Daoy (cell line): ENCODE measurements around the gene TCHP. TPM values are rescaled to one million over a fixed set of nuclear protein-coding genes. Genes with fewer than 3 reads are reported as not detected.
A peak's percentile ranks its signal among the peaks of the same experiment; 100 is the strongest.
"Not testable (repeated sequence)": the region's sequence is repeated elsewhere in the genome, so short reads cannot be mapped to it uniquely, and the experiment has no call there.

Experiments used
- DNase-seq: peaks from one replicate; pipeline ENCODE4 v3.0.0-alpha.2; 2015; ENCODE audit warnings: low read depth
- total RNA-seq: library from RNA; depleted of rRNA; stranded (reverse); fragments of >200 nt; shearing (Covaris generic); gene quantifications from 2 replicates; pipeline ENCODE4 v1.2.3, GENCODE V29; 2014; rRNA removed

TCHP gene, protein sequence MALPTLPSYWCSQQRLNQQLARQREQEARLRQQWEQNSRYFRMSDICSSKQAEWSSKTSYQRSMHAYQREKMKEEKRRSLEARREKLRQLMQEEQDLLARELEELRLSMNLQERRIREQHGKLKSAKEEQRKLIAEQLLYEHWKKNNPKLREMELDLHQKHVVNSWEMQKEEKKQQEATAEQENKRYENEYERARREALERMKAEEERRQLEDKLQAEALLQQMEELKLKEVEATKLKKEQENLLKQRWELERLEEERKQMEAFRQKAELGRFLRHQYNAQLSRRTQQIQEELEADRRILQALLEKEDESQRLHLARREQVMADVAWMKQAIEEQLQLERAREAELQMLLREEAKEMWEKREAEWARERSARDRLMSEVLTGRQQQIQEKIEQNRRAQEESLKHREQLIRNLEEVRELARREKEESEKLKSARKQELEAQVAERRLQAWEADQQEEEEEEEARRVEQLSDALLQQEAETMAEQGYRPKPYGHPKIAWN
- 37.3 and 37.9 TPM in 2 replicates for total RNA-seq

DNA sequence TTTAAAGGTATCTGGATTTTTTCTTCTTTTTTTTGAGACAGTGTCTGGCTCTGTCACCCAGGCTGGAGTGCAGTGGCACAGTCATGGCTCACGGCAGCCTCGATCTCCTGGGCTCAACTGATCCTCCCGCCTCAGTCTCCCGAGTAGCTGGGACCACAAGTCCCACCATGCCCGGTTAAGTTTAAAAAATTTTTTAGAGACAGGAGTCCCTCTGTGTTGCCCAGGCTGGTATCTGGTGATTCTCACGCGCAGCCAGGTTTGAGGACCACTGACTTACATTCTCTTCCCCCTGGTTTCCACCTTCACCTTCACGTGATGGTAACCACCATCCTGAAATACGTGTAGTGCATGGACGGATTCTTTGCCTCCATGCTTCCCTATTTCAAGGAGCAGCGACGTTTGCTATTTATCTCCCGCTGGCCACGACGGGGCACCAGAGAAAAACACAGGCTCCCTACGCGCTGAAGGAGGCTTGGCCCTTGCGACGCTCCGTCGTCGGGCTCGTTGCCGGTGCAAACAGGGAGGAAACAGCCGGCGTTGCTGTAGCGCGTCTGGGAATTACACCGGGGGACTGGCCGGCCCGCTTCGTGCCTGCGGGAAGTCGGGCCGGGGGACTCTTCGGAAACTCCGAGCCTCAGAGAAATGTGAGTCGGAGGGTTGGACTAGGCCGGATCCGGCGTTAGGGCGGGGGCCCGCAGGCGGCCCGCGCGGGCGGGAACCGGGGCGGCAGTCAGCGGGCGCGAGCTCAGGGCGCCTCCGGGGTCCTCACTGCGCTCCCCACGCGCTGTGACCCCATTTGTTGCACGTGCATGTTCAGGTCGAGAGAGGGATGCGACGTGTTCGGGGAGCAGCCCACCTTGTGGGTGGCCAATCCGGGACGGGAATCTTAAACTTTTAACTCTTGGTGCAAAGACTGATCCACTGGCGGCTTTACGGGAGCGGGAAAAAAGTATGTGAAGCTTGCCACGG is at the start of gene TCHP:
TCHP (plus strand) TSS at position 492 of the 969 bp plus-strand sequence. CDS start 2,753 bp downstream, outside the sequence.
- peak; percentile 93 for DNase-seq

DNA sequence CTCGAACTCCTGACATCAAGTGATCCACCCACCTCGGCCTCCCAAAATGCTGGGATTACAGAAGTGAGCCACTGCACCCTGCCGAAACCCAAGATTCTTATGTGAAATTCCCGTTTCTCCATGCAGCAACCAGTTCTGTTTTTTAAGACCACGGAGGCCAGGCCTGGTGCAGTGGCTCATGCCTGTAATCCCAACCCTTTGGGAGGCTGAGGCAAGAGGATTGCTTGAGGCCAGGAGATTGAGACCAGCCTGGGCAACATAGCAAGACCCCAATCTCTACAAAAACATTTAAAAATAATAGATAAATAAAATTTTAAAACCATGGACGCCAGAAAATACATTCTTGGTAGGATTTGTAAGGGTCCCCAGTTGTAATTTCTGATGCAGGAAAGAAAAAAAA is 49.6 kb upstream of the TCHP start:
- not testable (repeated sequence) for DNase-seq

DNA sequence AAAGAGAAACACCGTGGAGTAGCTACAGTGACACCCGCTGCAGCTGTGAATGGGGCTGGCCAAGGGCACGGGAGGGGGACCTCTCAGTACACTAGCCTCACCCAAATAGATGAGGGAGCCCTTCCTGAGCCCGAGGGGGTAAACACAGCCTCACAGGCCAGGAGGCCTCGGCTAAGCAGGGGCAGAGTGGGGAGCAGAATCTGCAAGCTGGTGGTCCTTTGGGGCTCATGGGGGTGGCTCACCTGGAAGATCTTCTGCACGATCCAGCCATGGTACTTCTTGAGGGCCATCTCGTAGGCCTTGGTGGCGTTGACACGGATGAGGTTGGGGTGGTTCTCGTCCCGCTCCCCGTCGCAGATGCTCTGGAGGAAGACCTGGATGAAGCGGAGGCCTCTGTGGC is 44.7 kb upstream of the TCHP start:
- DNase-seq: no peak

DNA sequence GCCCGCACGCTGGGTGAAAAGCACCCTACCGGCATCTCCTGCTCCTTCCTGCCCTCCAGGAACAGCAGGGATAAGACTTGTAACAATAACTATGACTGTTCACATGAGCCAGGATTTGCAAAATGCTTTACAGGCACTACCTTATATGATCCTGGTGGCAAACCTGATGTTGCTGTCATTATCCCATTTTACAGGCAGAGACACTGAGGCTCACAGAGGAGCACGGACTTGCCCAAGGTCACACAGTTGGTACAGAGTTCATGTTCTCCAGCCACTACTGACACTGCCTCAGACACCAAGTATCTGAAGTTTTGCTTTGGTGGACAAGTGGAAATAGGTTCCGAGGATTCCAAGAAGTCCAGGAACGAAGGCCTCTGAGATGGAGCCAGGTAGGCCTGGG is 42.4 kb upstream of the TCHP start:
- no peak for DNase-seq

DNA sequence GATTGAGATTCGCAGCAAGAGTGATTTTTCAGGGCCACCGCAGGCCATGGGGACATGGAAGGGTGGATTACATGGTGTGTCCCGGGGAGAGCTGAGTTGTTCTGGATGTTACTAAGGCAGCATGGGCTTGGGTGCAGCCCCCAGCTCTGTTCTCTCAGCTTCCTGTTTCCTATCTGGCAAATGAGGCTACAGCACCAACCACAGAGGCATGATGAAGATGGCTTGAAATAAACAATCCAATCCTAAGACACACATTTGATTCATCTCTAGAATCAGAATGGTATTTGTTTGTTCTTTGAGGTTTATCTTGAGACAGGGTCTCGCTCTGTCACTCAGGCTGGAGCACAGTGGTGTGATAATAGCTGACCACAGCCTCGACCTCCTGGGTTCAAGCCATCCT is 41.3 kb upstream of the TCHP start:
- DNase-seq: no peak

DNA sequence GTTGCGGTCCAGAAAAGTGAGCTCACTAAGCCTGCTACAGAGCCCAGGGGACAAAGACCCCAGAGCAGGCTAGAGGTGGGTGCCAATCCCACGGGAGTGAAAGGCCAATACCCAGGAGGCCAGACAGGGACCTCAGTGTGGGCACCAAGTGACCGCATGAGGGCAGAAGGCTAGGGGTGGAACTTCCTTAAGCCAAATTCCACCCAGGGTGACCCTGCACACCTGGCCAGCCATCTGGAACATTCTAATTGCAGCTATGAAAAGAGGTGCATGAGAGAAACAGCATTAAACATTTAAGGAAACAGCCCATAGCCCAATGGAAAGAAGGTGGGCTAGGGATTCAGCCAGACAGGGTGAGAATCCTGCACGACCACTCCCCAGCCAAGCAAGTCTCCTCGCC is 39.1 kb upstream of the TCHP start:
- DNase-seq: no peak

DNA sequence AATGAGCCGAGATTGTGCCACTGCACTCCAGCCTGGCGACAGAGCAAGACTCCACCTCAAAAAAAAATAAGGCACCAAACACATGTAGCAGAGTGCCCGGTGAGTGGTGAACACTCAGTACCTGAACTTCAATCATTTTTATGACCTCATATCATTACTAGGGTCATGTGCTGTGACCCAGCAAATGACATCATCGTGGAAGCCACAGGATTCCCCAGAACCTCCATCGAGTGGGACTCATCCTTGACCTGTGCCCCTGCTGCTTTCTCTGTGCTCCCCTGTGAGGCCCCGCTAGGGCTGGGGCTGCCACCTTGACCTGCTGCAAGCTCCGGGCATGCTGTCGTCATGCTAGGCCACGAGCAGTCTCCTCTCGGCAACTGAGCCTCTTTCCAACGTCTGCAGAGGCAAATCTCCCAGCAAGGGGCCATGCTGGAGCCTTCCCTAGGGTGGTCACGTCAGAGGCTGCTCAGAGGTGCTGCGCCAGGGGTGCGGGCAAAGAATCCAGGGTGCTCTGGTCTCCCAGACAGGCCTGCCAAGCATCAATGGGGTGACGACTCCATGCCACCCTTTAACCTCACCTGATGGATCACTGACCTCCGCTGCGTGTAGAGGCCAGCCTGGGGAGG is 38.3 kb upstream of the TCHP start:
- no peak for DNase-seq

DNA sequence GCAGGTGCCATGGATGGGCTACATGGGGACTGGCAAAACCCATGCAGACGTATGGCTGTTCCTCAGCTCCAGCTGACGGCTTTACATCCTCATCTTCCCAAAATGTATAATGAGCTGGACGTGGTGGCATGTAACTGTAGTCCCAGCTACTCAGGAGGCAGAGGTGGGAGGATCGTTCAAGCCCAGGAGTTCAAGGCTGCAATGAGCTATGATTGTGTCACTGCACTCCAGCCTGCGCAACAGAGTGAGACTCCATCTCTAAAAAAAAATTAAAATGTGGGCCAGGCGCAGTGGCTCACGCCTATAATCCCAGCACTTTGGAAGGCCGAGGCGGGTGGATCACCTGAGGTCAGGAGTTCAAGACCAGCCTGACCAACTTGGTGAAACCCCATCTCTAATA is 37.6 kb upstream of the TCHP start:
- DNase-seq: not testable (repeated sequence)

DNA sequence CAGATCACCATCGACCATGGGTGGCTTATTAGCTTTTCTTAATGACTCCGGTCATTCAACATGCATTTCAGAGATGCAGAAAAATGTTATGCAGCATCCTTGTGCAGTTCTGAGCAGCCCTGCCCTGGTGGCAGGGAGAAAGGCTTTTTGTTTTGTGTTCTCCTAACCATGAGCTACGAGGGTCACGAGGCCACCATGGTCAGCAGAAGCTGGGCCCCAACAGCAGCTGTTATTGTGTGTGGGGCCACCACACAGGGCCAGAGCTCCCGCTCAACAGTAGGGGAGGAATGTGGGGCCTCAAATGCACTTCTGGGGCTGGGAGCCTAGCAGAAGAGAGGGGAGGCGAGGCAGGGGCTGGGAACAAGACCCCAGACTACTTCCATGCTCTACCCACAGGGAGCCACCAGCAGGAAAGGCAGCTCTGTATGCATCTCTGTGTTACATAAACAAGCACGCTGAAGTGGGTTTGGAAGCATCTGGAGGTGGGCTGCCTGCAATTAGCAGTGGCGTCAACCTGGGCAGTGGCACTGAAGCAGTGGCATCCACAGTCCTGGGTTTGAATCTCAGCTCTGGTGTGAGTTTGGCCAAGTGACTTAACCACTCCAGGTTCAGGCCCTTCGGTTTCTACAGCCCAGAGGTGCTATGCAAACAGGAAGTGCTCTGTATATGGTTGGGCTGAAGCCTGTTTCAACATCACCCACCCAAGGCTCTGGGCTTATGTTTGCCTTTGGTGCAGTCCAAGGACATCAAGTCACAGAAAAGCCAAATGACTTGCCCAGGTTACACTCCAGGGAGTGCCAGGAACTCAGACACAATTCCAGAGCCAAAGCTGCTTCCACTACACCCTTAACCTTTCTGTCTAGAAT is 36.0 kb upstream of the TCHP start:
- no peak for DNase-seq

DNA sequence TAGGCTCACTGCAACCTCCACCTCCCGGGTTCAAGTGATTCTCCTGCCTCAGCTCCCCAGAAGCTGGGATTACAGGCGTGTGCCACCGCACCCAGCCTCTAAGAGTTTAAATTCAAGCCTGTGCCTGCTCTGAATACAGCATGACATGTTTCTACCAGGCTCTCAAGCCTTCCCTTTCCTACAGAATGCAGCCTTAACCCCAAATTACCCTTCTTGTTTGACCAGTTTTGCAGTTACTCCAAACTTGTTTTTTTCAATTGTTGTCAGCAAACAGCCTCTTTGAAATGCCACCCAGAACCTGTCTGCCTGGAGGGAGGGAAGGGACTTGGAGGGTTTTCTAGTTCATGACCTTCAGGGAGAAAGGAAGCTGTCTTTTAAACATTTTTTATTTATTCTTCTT is 35.2 kb upstream of the TCHP start:
- no peak for DNase-seq

DNA sequence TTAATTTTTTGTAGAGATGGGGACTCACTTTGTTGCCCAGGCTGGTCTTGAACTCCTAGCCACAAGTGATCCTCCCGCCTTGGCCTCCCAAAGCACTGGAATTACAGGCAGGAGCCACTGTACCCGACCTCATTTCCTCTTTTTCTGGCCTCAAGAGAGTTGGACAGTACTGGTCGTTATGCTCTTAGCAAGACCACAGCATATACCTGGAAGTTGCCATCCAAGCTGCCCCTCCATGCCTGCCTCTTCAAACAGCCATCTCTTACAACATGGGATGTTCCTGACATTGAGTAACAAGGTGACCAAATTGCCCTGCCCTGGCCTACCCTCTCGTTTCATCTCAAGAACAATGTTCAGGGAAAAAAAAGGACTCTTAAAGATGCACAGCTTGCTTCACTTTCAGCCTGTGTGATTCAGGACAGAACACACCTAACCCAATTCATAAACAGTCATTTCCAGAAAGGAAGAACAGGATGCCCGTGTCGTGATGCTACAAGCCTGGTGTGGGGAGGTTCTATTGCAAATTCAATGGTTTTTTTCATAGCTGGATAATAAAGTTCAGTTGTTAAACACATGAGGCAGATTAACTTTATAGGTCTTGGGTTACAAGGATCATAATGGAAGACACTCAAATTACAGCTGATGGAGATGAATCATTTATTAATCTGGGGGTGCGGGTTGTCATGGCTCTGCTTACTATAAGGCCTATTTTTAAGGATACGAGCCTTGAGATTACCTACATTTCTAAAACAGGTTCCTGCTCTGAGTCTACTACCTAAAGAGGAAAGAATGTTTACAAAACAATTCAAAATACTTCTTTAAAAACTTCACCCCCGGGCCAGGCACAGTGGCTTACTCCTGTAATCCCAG is 31.7 kb upstream of the TCHP start:
- no peak for DNase-seq

DNA sequence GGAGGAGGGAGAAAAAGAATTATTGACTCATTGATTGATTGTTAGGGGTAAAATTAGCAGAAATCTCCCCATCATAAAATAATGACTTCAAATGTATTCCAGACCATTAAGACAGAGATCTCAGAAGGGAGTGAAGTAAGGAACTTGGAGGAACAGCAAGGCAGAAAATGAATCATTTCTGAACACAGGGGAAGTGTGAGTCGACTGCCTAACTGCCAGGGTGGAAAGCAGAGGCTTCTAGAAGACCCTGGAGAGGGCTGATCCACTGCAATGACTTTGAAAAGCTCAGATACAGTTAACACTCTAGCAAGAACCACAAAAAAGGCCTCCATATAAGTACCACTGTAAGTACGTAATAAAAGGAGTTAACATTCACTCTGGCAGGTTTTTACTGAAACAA is 29.4 kb upstream of the TCHP start:
- no peak for DNase-seq

DNA sequence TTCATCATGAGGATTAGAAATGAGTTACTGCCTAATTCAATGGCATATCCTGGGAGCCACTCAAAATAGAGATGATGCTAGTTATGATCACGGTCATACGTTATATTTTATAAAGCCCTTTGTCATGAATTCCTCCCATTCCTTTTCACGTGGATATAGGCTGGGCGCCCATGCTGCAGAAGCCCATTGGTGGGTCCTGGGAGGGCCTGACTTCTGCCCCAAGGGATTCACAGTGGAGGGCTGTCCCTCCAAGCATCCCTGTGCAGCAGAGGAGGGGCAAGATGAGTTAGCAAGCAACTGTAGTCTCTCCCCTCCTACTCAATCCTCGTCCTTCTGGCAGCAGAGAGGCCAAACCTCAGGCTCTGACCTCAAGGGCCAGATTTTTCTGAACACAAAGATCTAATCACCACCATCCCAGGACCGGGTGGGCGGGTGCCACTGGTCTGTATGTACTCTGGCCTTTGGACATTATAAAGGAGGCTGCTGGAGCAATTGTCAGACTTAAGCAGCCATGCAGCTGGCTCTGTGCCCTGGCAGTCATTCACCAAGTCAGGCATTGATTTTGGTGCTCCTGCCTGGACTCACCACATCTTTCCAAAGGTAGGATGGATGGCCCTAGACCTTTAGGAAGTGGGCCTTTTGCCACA is 28.3 kb upstream of the TCHP start:
- DNase-seq: no peak

DNA sequence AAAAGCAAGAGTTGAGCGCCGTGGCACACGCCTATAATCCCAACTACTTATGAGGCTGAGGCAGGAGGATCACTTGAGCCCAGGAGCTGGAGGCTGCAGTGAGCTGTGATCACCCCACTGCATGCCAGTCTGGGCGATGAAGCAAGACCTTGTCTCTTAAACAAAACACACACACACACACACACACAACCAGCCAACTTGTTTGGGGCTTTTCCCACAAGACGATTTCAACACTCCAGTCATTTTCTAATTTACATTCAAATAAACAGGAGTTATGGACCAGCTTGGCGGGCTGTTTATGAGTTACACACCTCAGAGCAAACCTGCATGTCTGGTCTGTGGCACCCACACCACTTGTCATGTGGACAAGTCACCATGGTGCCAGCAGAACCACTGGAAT is 26.4 kb upstream of the TCHP start:
- no peak for DNase-seq

DNA sequence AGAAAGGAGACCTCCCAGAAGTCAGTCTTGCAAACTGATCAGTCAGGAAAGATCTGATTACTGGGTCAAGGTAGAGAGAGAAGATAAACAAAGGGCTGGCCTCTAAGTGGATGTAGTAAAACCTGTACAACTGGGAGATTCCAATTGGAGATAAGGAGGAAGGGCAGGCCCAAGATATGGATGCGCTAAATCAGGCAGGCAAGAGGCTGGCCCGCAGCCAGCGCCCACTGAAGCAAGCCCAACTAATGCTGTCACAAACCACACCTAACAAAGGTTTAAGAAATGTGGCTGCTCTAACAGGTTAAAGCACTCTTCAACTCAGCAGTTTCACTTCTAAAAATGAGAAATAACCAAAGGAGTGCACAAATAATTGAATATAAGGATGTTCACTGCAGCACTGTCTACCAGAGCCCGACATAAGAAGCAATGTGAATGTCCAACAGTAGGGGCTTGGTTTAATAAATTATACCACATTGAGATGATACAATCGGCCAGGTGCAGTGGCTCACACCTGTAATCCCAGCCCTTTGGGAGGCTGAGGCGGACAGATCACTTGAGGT is 24.4 kb upstream of the TCHP start:
- DNase-seq: no peak

DNA sequence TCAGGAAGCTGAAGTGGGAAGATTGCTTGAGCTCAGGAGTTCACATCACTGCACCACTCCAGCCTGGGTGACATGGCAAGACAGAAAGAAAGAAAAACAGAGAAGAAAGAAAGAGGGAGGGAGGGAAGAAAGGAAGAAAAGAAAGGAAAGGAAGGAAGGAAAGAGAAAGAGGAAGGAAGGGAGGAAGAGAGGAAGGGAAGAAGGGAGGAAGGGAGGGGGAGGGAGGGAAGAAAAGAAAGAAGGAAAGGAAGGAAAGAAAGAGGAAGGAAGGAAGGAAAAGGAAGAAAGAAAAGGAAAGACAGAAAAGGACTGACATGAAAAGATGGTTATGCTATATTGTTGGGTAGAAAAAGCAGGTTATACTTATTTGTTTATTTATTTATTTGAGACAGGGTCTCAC is 23.7 kb upstream of the TCHP start:
- DNase-seq: no peak

DNA sequence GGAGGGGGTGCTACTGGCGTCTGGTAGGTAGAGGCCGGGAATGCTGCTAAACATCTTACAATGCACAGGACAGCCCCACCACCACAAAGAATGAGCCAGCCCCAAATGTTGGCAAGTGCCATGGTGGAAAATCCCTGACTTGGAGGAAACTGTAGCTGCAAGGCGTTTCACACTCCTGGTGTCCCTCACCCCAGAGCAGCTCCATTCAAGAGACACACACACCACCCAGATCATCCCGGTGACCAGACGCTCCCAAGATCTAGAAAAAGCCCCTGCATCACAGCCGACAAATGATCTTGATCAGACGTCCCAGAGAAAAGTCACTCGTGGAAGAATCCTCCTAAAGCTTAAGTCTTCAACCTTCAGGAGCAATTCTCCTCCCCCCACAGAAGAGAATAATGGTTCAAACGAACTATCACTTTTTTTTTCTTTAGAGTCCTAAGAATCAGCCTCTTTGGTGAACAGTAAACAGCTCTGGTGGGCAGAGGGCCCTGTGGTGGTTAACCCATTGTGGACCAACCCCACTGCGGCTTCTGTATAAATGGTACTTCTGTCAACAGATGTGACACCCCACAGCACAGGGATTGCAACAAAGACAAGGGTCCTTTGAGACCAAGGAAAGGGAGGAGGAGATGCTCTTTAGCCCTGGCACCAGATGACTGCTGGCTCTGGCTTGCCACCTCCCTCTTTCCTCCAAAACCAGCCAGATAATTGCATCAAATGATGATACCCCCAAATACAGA is 22.4 kb upstream of the TCHP start:
- DNase-seq: no peak

DNA sequence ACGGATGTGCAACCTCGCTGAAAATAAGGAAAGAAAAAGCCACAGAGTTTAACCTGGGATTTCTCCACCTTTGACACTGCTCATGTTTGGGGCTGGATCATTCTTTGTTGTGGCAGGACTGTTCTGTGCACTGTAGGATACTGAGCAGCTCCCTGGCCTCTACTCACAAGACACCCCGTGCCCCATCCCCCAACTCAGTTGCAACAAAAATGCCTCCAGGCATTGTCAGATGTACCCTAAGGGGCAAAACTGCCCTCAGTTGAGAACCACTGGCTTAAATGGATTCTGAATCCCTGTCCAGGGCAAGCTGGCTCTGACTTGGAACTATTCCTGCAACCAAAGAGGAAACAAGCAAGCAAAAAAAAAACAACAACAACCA is 21.8 kb upstream of the TCHP start:
- no peak for DNase-seq

DNA sequence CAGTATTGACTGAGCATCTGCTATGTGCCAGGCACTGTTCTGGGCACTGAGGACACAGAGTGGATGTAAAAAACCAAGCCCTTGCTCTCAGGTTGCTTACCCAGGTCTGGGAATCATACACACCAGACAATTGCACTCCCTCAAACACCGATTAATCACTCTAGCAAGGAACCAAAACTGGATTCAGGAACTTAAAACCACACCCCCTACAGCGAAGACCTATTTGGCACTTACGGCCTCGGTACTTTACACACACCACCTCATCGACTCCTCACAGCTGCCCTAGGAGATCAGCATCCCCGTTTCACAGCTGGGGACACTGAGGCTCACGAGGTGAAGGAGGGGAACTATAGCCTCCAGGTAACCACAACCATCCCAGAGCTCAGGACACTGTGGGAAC is 21.3 kb upstream of the TCHP start:
- no peak for DNase-seq
